GM19099 (cell line): ENCODE data around the gene ATP8B3.

ENCODE experiments used
- POLR2A ChIP-seq: IDR thresholded peaks from 3 replicates; pipeline ENCODE4 v1.6.1; 2011; ENCODE audit warnings: low read depth; ENCODE audit not compliant: insufficient read length; ENCODE audit errors: extremely low read depth

ATP8B3 gene

DNA sequence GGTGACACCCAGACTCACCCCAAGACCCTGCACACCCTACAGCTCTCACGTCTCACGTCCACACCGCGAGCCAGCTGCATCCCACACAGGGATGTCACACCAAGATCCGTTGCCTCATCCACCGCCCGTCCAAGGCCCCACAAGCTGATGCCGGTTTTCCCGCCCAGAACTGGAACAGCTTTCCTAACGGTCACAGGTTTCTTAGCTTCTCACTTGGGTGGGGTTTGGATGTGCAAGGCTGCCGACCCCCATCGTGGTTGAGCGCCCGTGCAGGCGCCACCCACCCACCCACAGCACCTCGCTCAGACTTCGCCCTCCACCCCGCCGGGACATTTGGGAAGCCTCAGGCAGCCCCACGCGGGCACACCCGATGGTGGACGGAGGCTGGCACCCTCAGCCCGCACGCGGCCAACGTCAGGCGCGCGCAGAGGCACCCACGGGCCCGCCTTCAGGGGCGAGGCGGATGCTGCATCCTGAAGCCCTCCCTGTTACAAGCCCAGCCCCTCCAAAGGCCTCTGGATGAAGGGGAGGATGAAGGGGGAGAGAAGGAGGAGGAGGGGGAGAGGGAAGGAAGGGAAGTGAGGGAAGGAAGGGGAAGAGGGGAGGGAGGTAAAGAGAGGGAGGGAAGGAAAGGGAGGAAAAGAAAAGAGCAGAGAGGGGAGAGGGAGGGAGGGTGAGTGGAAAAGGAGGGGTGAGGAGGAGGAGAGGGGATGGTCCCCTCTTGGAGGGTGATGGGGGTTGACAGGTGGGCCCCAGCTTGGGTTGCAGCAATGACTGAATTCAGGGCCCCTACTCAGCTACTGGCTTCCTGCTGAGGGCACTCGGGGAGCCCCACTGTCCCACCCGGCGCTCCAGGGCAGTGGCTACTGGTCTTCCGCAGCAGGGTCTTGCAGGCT is 45.9 kb downstream of the ATP8B3 start:
- no peak for TF ChIP-seq POLR2A

GRCh38 chr19:1765232-1765903 is 46.7 kb downstream of the ATP8B3 start:
- no peak for TF ChIP-seq POLR2A

GRCh38 chr19:1764729-1765128 is 47.3 kb downstream of the ATP8B3 start:
- TF ChIP-seq POLR2A, result no peak

DNA sequence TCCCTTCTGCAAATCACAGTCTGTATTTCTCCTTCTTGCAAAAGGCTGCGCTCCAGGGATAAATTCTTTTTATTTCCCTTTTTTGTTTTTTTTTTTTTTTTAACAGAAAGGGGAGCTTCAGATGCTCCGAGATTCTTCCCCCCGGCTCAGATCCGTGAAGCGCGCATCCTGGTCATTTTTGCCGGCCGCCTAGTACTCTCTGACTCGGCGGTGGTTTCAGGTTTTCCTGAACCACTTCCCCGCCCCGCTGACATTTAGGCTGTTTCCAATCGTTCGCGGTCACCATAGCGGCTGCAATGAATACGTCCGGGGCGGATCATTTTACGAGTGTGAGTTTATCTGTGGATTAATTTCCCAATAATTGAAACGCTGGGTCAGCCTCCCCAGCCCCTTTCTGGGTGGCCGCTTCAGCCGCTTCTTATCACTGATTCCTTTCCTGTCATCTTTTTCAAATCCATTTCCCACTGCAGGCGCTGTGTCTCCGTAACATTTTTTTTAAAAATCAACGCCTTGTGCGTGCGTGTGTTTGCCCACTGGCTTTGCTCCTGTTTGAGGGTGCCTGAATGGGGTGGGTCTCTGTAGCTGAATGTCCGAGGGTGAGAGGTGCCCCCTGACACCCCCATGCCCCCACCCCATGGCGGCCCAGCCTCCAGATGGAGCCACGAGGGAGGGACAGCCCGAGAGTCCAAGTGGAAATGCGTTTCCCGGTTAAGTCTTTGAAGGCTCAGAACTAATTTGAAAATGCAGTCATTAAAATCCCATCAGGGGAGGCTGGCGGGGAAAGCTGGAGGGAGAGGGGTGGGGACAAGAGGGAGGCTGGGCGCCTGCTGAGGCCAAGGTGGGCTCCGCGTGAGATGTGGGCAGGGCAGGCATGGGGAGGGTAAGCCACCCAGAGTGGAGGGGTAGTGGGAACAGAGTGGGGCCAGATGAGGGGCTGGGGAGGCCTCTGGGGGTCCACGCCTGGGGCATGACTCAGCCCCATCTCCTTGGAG is 48.1 kb downstream of the ATP8B3 start:
- TF ChIP-seq POLR2A, result no peak

- no peak for TF ChIP-seq POLR2A
Observed at GRCh38 chr19:1762243-1763117, 49.6 kb downstream of the ATP8B3 start.

GRCh38 chr19:1761528-1762242 is 50.4 kb downstream of the ATP8B3 start:
- no peak for TF ChIP-seq POLR2A

DNA sequence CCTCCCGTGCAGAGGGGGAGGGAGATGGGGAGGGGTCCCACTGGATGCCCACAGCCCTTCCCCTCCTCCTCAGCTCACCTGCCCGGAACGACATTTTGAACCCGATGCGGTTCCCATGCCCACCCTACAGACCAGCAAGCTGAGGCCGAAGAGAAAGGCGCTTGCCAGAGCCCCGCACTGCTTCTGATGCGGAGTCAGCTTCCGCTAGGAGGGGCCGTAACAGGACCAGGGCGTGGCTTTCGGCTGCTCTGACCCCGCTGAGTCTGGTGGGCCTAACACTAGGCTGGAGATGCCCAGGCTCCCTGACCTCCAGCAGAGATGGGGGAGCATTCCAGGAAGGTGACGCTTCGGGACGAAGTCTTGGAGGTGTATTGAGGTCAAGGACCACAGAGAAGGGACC is 52.1 kb downstream of the ATP8B3 start:
- no peak for TF ChIP-seq POLR2A

DNA sequence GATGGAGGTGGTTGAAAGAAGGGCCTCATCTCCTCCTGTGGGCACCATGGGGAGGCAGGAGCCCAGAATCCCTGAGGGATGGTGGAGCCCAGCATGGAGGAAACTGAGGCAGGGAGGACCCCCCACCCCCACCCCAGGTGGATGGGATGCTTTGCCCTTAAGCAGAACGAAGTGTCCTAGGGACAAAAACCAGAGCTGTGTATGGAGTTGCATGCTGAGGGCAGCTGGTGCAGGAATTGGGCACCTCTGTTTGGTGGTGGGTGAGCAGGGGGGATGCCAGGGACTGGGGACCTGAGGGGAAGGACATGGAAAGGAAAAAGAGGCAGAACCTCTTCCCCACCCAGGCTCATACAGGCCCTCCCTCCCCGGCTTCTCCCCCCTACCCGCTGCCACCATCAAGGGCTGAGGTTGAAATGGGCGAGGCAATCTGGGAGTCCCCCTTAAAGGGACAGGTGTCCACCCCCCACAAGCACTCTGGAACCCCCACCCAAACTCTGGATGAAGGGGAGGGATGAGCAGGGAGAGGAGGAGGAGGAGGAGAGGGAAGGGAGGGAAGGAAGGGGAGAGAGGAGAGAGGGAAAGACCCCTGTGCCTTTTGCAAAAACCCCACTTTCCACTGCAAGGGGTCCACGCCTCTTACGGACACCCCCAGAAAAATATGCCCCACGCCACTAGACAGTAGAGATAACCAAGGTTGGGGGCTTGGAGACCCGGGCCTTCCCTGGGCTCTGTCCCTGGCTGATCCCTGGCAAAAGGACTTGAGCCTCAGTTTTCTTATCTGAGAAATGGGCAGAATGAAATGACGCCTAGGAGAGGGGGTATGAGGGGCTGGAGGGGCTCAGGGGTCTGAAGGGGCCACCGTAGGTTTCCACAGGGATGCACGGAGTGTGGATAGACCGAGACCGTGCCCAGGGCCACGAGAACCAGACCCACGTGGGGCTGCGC is 52.8 kb downstream of the ATP8B3 start:
- no peak for TF ChIP-seq POLR2A

DNA sequence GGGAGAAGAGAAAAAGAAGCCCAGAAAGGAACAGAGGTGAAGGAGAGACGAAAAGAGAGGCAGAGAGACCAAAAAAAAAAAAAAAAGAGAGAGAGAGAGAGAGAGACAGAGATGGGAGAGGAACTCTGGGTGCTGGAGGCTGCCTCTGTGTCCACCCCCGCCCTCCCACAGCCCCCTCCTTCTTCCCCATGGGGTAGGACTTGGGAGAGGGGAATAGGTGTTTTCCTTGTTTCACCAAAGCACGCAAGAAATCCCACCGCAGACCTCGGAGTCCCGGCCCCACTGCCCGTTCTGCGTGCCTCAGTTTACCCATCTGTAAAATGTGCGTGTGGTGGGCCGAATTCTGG is 53.9 kb downstream of the ATP8B3 start:
- TF ChIP-seq POLR2A, result no peak

DNA sequence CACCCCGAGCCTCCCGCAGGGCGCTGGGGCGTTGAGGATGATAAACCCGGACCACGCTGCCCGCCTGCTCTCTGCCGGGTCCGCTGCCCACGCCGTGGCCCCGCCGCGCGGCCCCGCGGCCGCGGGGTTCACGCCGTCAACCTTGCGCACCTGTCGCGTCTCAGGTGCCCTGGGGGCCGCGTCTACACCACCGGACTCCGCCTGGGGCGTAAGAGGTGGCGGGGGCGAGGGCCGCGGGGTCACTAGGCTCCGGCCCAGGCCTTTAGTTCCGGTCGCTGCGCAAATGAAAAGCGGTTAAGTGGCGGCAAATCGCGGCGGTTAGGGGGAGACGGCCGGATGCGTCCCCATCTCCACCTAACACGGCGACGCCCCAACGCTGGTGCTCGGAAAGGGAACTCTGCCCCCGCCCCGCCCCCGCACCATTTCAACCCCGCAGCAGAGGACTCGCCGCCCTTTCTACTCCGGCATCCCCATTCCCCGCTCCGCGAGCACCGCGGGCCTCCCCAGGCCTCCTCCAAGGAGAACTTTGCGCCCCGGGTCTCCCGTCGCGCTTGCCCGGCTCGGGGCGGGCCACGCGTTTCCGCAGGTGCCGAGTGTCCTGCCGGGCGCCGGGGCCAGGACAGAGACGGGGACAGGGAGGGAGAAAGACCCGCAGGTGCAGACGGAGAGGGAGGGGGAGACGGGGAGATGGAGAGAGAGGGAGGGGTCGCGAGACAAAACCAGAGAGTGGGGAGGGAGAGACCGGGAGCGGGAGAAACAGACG is 54.4 kb downstream of the ATP8B3 start:
- no peak for TF ChIP-seq POLR2A

DNA sequence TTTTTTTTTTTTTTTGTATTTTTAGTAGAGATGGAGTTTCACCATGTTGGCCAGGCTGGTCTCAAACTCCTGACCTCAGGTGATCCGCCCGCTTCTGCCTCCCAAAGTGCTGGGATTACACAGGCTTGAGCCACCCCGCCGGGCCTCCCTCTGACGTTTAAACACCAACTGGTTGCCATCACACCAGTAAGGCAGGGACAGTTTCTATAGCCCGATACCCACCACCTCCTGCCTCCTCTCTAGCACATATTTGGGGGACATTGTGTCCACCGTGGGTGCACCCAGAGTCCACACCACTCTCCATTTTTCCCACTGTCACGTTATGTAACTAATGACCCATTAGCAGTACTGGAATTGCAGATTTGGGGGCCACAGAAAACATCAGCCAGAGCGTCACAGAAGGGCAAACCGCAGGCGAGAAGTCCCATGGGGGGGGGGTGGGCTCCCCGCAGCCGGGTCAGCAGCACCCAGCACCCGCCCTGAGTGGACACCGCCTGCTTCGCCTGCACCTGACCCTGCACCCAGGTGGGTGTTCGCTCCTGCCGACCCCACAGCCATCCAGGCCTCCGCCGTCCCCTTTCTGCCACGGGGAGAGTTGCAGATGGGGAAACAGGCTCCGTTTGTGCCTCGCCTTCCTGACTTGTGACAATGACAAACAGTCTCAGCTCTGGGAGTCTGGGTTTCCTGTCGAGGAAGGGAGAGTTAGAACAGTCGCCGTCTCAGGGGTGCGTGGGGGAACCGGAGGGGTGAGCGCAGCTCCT is 55.2 kb downstream of the ATP8B3 start:
- TF ChIP-seq POLR2A, result no peak
